ENCODE measurements around the gene LIPA. TPM values are rescaled to one million over a fixed set of nuclear protein-coding genes. Genes with fewer than 3 reads are reported as not detected.

The LIPA gene
- total and polyA plus RNA-seq, 7 experiments from 2014 or later = 19.9 to 97.8 (median 49.1) TPM

GRCh38 chr10:89283025-89283935 lies 31.7 kb upstream of the LIPA start:
- no peaks in the 10 kb centered on the region for H3K9me3 Mint-ChIP-seq
- H3K27me3 Mint-ChIP-seq = peaks cover 0 to 35% (median 0%) of the 10 kb centered on the region in 5 donors
- Histone ChIP-seq H3K27ac (ENCODE audit: low read depth, low read length) (no peak overlapping the region), H3K36me3 (ENCODE audit: control insufficient read depth in 2 of 3, insufficient read depth in 3 of 3, low read length in 3 of 3) (no peaks in the 10 kb centered on the region), H3K27me3 (ENCODE audit: control insufficient read depth in 2 of 2, insufficient read depth in 2 of 2, low read length in 2 of 2) (no peaks in the 10 kb centered on the region), H3K4me1 (ENCODE audit: control insufficient read depth in 2 of 2, insufficient read depth in 2 of 2, low read length in 2 of 2) (no peaks in the 10 kb centered on the region), H3K4me3 (ENCODE audit: low read length) (no peak overlapping the region), H3K9me3 (ENCODE audit: control insufficient read depth in 2 of 3, low read length in 3 of 3) (no peaks in the 10 kb centered on the region)
- ATAC-seq (no peak), DNase-seq (no peak)
- intact Hi-C loops (cut with micrococcal nuclease) = no loop called here
- no peak overlapping the region for H3K27ac Mint-ChIP-seq
- no peak overlapping the region for H3K4me3 Mint-ChIP-seq
- POLR2A ChIA-PET = no interaction called here
- peaks cover 0 to 10% (median 0%) of the 10 kb centered on the region in 7 donors for H3K4me1 Mint-ChIP-seq
- CTCF ChIA-PET = no interaction called here
- H3K36me3 Mint-ChIP-seq = no peaks in the 10 kb centered on the region

- H3K9me3 Mint-ChIP-seq = no peaks in the 10 kb centered on the region
- CTCF ChIA-PET = interaction anchor here (0.8 kb wide), 1 partner anchor 1397 kb away, joined by 4 read pairs; no protein-coding TSS in a partner anchor
- H3K27me3 ChIP-seq (ENCODE audit: control insufficient read depth in 2 of 2, insufficient read depth in 2 of 2, low read length in 2 of 2) = no peaks in the 10 kb centered on the region
Measured at GRCh38 chr10:89281606-89282395, 30.2 kb upstream of the LIPA start.

GRCh38 chr10:89280508-89280907 lies 28.9 kb upstream of the LIPA start:
- H3K36me3 Mint-ChIP-seq = no peaks in the 10 kb centered on the region
- no peaks in the 10 kb centered on the region for H3K9me3 Mint-ChIP-seq
- POLR2A ChIA-PET = no interaction called here

More at GRCh38 chr10:89281606-89282395, 30.2 kb upstream of the LIPA start:
- H3K4me1 ChIP-seq (ENCODE audit: control insufficient read depth in 2 of 2, insufficient read depth in 2 of 2, low read length in 2 of 2) = no peaks in the 10 kb centered on the region
- no peak for ATAC-seq
- intact Hi-C loops (cut with micrococcal nuclease) = no loop called here
- H3K27ac ChIP-seq (ENCODE audit: low read depth, low read length) = no peak overlapping the region
- H3K4me3 ChIP-seq (ENCODE audit: low read length) = no peak overlapping the region
- no peaks in the 10 kb centered on the region for H3K9me3 ChIP-seq (ENCODE audit: control insufficient read depth in 2 of 3, low read length in 3 of 3)
- Mint-ChIP-seq H3K36me3 (no peaks in the 10 kb centered on the region), H3K27ac (no peak overlapping the region), H3K27me3 (peaks cover 0 to 50% (median 0%) of the 10 kb centered on the region in 5 donors), H3K4me3 (no peak overlapping the region), H3K4me1 (peaks cover 0 to 10% (median 0%) of the 10 kb centered on the region in 7 donors)
- H3K36me3 ChIP-seq (ENCODE audit: control insufficient read depth in 2 of 3, insufficient read depth in 3 of 3, low read length in 3 of 3) = no peaks in the 10 kb centered on the region
- POLR2A ChIA-PET = interaction anchor here (0.6 kb wide), 1 partner anchor 152 kb away, joined by 3 read pairs; no protein-coding TSS in a partner anchor
- DNase-seq = no peak

GRCh38 chr10:89279421-89279869 lies 27.9 kb upstream of the LIPA start:
- intact Hi-C loops (cut with micrococcal nuclease) = no loop called here
- Mint-ChIP-seq H3K9me3 (no peaks in the 10 kb centered on the region), H3K27me3 (peaks cover 0 to 45% (median 0%) of the 10 kb centered on the region in 5 donors), H3K36me3 (no peaks in the 10 kb centered on the region), H3K4me3 (no peak overlapping the region), H3K4me1 (peaks cover 0 to 4% (median 0%) of the 10 kb centered on the region in 7 donors), H3K27ac (no peak overlapping the region)
- CTCF ChIA-PET = no interaction called here
- H3K9me3 ChIP-seq (ENCODE audit: control insufficient read depth in 2 of 3, low read length in 3 of 3) = no peaks in the 10 kb centered on the region
- no peak overlapping the region for H3K27ac ChIP-seq (ENCODE audit: low read depth, low read length)
- no peak for DNase-seq
- no peaks in the 10 kb centered on the region for H3K36me3 ChIP-seq (ENCODE audit: control insufficient read depth in 2 of 3, insufficient read depth in 3 of 3, low read length in 3 of 3)
- no peak for ATAC-seq
- H3K27me3 ChIP-seq (ENCODE audit: control insufficient read depth in 2 of 2, insufficient read depth in 2 of 2, low read length in 2 of 2) = no peaks in the 10 kb centered on the region
- H3K4me1 ChIP-seq (ENCODE audit: control insufficient read depth in 2 of 2, insufficient read depth in 2 of 2, low read length in 2 of 2) = no peaks in the 10 kb centered on the region
- no peak overlapping the region for H3K4me3 ChIP-seq (ENCODE audit: low read length)
- POLR2A ChIA-PET = no interaction called here

More at GRCh38 chr10:89280508-89280907, 28.9 kb upstream of the LIPA start:
- H3K27ac ChIP-seq (ENCODE audit: low read depth, low read length) = no peak overlapping the region
- ATAC-seq (no peak), DNase-seq (no peak)
- intact Hi-C loops (cut with micrococcal nuclease) = no loop called here
- no peak overlapping the region for H3K4me3 ChIP-seq (ENCODE audit: low read length)
- H3K9me3 ChIP-seq (ENCODE audit: control insufficient read depth in 2 of 3, low read length in 3 of 3) = no peaks in the 10 kb centered on the region
- no peak overlapping the region for H3K27ac Mint-ChIP-seq
- H3K4me1 Mint-ChIP-seq = peaks cover 0 to 10% (median 0%) of the 10 kb centered on the region in 7 donors
- H3K4me3 Mint-ChIP-seq = no peak overlapping the region
- H3K4me1 ChIP-seq (ENCODE audit: control insufficient read depth in 2 of 2, insufficient read depth in 2 of 2, low read length in 2 of 2) = no peaks in the 10 kb centered on the region
- H3K27me3 ChIP-seq (ENCODE audit: control insufficient read depth in 2 of 2, insufficient read depth in 2 of 2, low read length in 2 of 2) = no peaks in the 10 kb centered on the region
- peaks cover 0 to 47% (median 0%) of the 10 kb centered on the region in 5 donors for H3K27me3 Mint-ChIP-seq
- CTCF ChIA-PET = no interaction called here
- H3K36me3 ChIP-seq (ENCODE audit: control insufficient read depth in 2 of 3, insufficient read depth in 3 of 3, low read length in 3 of 3) = no peaks in the 10 kb centered on the region

GRCh38 chr10:89278900-89279392 lies 27.4 kb upstream of the LIPA start:
- Histone ChIP-seq H3K9me3 (ENCODE audit: control insufficient read depth in 2 of 3, low read length in 3 of 3) (no peaks in the 10 kb centered on the region), H3K27ac (ENCODE audit: low read depth, low read length) (no peak overlapping the region), H3K27me3 (ENCODE audit: control insufficient read depth in 2 of 2, insufficient read depth in 2 of 2, low read length in 2 of 2) (no peaks in the 10 kb centered on the region), H3K36me3 (ENCODE audit: control insufficient read depth in 2 of 3, insufficient read depth in 3 of 3, low read length in 3 of 3) (no peaks in the 10 kb centered on the region), H3K4me1 (ENCODE audit: control insufficient read depth in 2 of 2, insufficient read depth in 2 of 2, low read length in 2 of 2) (no peaks in the 10 kb centered on the region), H3K4me3 (ENCODE audit: low read length) (no peak overlapping the region)
- Mint-ChIP-seq H3K36me3 (no peaks in the 10 kb centered on the region), H3K9me3 (no peaks in the 10 kb centered on the region), H3K4me3 (no peak overlapping the region), H3K27me3 (peaks cover 0 to 43% (median 0%) of the 10 kb centered on the region in 5 donors), H3K27ac (no peak overlapping the region), H3K4me1 (peaks cover 0 to 4% (median 0%) of the 10 kb centered on the region in 7 donors)
- ChIA-PET CTCF (no interaction called here), POLR2A (no interaction called here)
- intact Hi-C loops (cut with micrococcal nuclease) = no loop called here
- DNase-seq (no peak), ATAC-seq (no peak)

GRCh38 chr10:89278034-89278535 lies 26.5 kb upstream of the LIPA start:
- Mint-ChIP-seq H3K9me3 (no peaks in the 10 kb centered on the region), H3K4me1 (peaks cover 0 to 4% (median 0%) of the 10 kb centered on the region in 7 donors), H3K36me3 (no peaks in the 10 kb centered on the region), H3K27me3 (peaks cover 0 to 45% (median 0%) of the 10 kb centered on the region in 5 donors), H3K27ac (no peak overlapping the region), H3K4me3 (no peak overlapping the region)
- ChIA-PET CTCF (no interaction called here), POLR2A (no interaction called here)
- H3K4me3 ChIP-seq (ENCODE audit: low read length) = no peak overlapping the region
- intact Hi-C loops (cut with micrococcal nuclease) = no loop called here
- no peaks in the 10 kb centered on the region for H3K9me3 ChIP-seq (ENCODE audit: control insufficient read depth in 2 of 3, low read length in 3 of 3)
- H3K27ac ChIP-seq (ENCODE audit: low read depth, low read length) = no peak overlapping the region
- DNase-seq (no peak), ATAC-seq (no peak)
- H3K36me3 ChIP-seq (ENCODE audit: control insufficient read depth in 2 of 3, insufficient read depth in 3 of 3, low read length in 3 of 3) = no peaks in the 10 kb centered on the region
- no peaks in the 10 kb centered on the region for H3K27me3 ChIP-seq (ENCODE audit: control insufficient read depth in 2 of 2, insufficient read depth in 2 of 2, low read length in 2 of 2)
- H3K4me1 ChIP-seq (ENCODE audit: control insufficient read depth in 2 of 2, insufficient read depth in 2 of 2, low read length in 2 of 2) = no peaks in the 10 kb centered on the region
